Activated CD4-positive, alpha-beta T cell treated with anti-CD3 and anti-CD28 coated beads, Interleukin-2, amount 10 ng/mL, durations not matched to agents 7 days and 5 days (primary cell): ENCODE measurements around the gene NAV2. TPM values are rescaled to one million over a fixed set of nuclear protein-coding genes. Genes with fewer than 3 reads are reported as not detected.

Source experiments
- CTCF ChIA-PET: fragments of 350-600 bp; sonication (Branson Sonifier 250); formaldehyde crosslinking; loops from one replicate; lab custom pipeline; 2021; ENCODE audit warnings: antibody characterized with exemption; lab: Charles Lee
- POLR2A ChIA-PET: fragments of 350-600 bp; sonication (Branson Sonifier 250); formaldehyde crosslinking; loops from one replicate; lab custom pipeline; 2021; ENCODE audit warnings: antibody characterized with exemption; lab: Charles Lee
- DNase-seq: peaks from one replicate; pipeline ENCODE4 v3.0.0-alpha.2; 2020
- H3K27ac Mint-ChIP-seq: one replicate; pipeline ENCODE4 v1.8.0; 2021; ENCODE audit warnings: mild to moderate bottlenecking, moderate library complexity, mixed read lengths
- H3K27me3 Mint-ChIP-seq: one replicate; pipeline ENCODE4 v1.8.0; 2021; ENCODE audit warnings: mixed read lengths
- H3K36me3 Mint-ChIP-seq: one replicate; pipeline ENCODE4 v1.8.0; 2021; ENCODE audit warnings: low read depth, mixed read lengths
- H3K4me1 Mint-ChIP-seq: one replicate; pipeline ENCODE4 v1.8.0; 2021; ENCODE audit warnings: mixed read lengths
- H3K4me3 Mint-ChIP-seq: one replicate; pipeline ENCODE4 v1.8.0; 2021; ENCODE audit warnings: mild to moderate bottlenecking, moderate library complexity, mixed read lengths
- H3K9me3 Mint-ChIP-seq: one replicate; pipeline ENCODE4 v1.8.0; 2021; ENCODE audit warnings: mixed read lengths
- total RNA-seq, 2 experiments: library from RNA; stranded (reverse); gene quantifications; one replicate each; pipeline ENCODE4 v1.2.3, GENCODE V29; 2021

The NAV2 gene
- total RNA-seq, 2 experiments from 2014 or later, result 0.29 to 1.1 TPM

GRCh38 chr11:19848219-19848618 is 135.6 kb downstream of the NAV2 start:
- ChIA-PET CTCF (no interaction called here), POLR2A (no interaction called here)
- H3K4me3 Mint-ChIP-seq, result no peak overlapping the region
- H3K4me1 Mint-ChIP-seq, result no peaks in the 10 kb centered on the region
- no peak for DNase-seq
- H3K36me3 Mint-ChIP-seq, result no peaks in the 10 kb centered on the region
- H3K27me3 Mint-ChIP-seq, result peaks cover 5% of the 10 kb centered on the region
- no peak overlapping the region for H3K27ac Mint-ChIP-seq
- no peaks in the 10 kb centered on the region for H3K9me3 Mint-ChIP-seq

- Mint-ChIP-seq H3K27me3 (peaks cover 13% of the 10 kb centered on the region), H3K36me3 (no peaks in the 10 kb centered on the region), H3K4me3 (no peak overlapping the region), H3K27ac (no peak overlapping the region), H3K4me1 (no peaks in the 10 kb centered on the region), H3K9me3 (no peaks in the 10 kb centered on the region)
- no peak for DNase-seq
- ChIA-PET POLR2A (no interaction called here), CTCF (no interaction called here)
Measured at GRCh38 chr11:19849107-19849789, 136.6 kb downstream of the NAV2 start.

- H3K27me3 Mint-ChIP-seq, result peaks cover 14% of the 10 kb centered on the region
- no peaks in the 10 kb centered on the region for H3K36me3 Mint-ChIP-seq
- H3K4me3 Mint-ChIP-seq, result no peak overlapping the region
- no peak for DNase-seq
- H3K9me3 Mint-ChIP-seq, result no peaks in the 10 kb centered on the region
- ChIA-PET CTCF (no interaction called here), POLR2A (no interaction called here)
- H3K27ac Mint-ChIP-seq, result no peak overlapping the region
- no peaks in the 10 kb centered on the region for H3K4me1 Mint-ChIP-seq
Measured at GRCh38 chr11:19849947-19850593, 137.4 kb downstream of the NAV2 start.

GRCh38 chr11:19852288-19852687 is 139.7 kb downstream of the NAV2 start:
- H3K27me3 Mint-ChIP-seq, result peaks cover 13% of the 10 kb centered on the region

GRCh38 chr11:19853016-19853415 is 140.4 kb downstream of the NAV2 start:
- no peak overlapping the region for H3K27ac Mint-ChIP-seq
- H3K36me3 Mint-ChIP-seq, result no peaks in the 10 kb centered on the region
- no peaks in the 10 kb centered on the region for H3K9me3 Mint-ChIP-seq
- no peak overlapping the region for H3K4me3 Mint-ChIP-seq
- ChIA-PET POLR2A (interaction anchor here (0.6 kb wide), 1 partner anchor 759 kb away, joined by 7 read pairs; no protein-coding TSS in a partner anchor), CTCF (interaction anchor here (0.6 to 1.2 kb wide), 2 partner anchors 16 to 293 kb away, joined by 3 to 4 read pairs; no protein-coding TSS in a partner anchor)
- peaks cover 13% of the 10 kb centered on the region for H3K27me3 Mint-ChIP-seq
- DNase-seq, result no peak
- no peaks in the 10 kb centered on the region for H3K4me1 Mint-ChIP-seq

More at GRCh38 chr11:19852288-19852687, 139.7 kb downstream of the NAV2 start:
- Mint-ChIP-seq H3K36me3 (no peaks in the 10 kb centered on the region), H3K4me3 (no peak overlapping the region), H3K27ac (no peak overlapping the region), H3K9me3 (no peaks in the 10 kb centered on the region), H3K4me1 (no peaks in the 10 kb centered on the region)
- DNase-seq, result no peak
- CTCF ChIA-PET, result interaction anchor here (0.6 to 1.2 kb wide), 2 partner anchors 17 to 570 kb away, joined by 3 to 4 read pairs; no protein-coding TSS in a partner anchor
- POLR2A ChIA-PET, result no interaction called here

- H3K9me3 Mint-ChIP-seq, result no peaks in the 10 kb centered on the region
- CTCF ChIA-PET, result no interaction called here
- no peaks in the 10 kb centered on the region for H3K36me3 Mint-ChIP-seq
- DNase-seq, result no peak
- H3K4me1 Mint-ChIP-seq, result no peaks in the 10 kb centered on the region
- H3K4me3 Mint-ChIP-seq, result no peak overlapping the region
- H3K27ac Mint-ChIP-seq, result no peak overlapping the region
- POLR2A ChIA-PET, result no interaction called here
- H3K27me3 Mint-ChIP-seq, result peaks cover 13% of the 10 kb centered on the region
Measured at GRCh38 chr11:19853920-19854319, 141.3 kb downstream of the NAV2 start.

GRCh38 chr11:19861171-19861570 is 148.5 kb downstream of the NAV2 start:
- DNase-seq, result no peak
- Mint-ChIP-seq H3K4me1 (no peaks in the 10 kb centered on the region), H3K27me3 (no peaks in the 10 kb centered on the region), H3K9me3 (no peaks in the 10 kb centered on the region), H3K4me3 (no peak overlapping the region), H3K36me3 (no peaks in the 10 kb centered on the region), H3K27ac (no peak overlapping the region)
- ChIA-PET POLR2A (no interaction called here), CTCF (no interaction called here)

- Mint-ChIP-seq H3K27ac (no peak overlapping the region), H3K9me3 (no peaks in the 10 kb centered on the region), H3K27me3 (no peaks in the 10 kb centered on the region), H3K4me1 (no peaks in the 10 kb centered on the region), H3K4me3 (no peak overlapping the region), H3K36me3 (no peaks in the 10 kb centered on the region)
- POLR2A ChIA-PET, result no interaction called here
- CTCF ChIA-PET, result no interaction called here
- DNase-seq, result no peak
Measured at GRCh38 chr11:19862091-19862490, 149.5 kb downstream of the NAV2 start.

- Mint-ChIP-seq H3K4me1 (no peaks in the 10 kb centered on the region), H3K36me3 (no peaks in the 10 kb centered on the region), H3K27me3 (no peaks in the 10 kb centered on the region), H3K4me3 (no peak overlapping the region), H3K9me3 (no peaks in the 10 kb centered on the region), H3K27ac (no peak overlapping the region)
- DNase-seq, result no peak
- CTCF ChIA-PET, result interaction anchor here (0.6 kb wide), 1 partner anchor 293 kb away, joined by 3 read pairs; no protein-coding TSS in a partner anchor
- POLR2A ChIA-PET, result no interaction called here
Measured at GRCh38 chr11:19864141-19865140, 151.8 kb downstream of the NAV2 start.

GRCh38 chr11:19866037-19866436 is 153.4 kb downstream of the NAV2 start:
- Mint-ChIP-seq H3K4me1 (no peaks in the 10 kb centered on the region), H3K9me3 (no peaks in the 10 kb centered on the region), H3K27me3 (no peaks in the 10 kb centered on the region), H3K27ac (no peak overlapping the region), H3K4me3 (no peak overlapping the region), H3K36me3 (no peaks in the 10 kb centered on the region)
- ChIA-PET CTCF (no interaction called here), POLR2A (no interaction called here)
- no peak for DNase-seq

GRCh38 chr11:19866521-19866920 is 153.9 kb downstream of the NAV2 start:
- H3K4me3 Mint-ChIP-seq, result no peak overlapping the region
- ChIA-PET CTCF (no interaction called here), POLR2A (no interaction called here)
- no peaks in the 10 kb centered on the region for H3K4me1 Mint-ChIP-seq
- no peak overlapping the region for H3K27ac Mint-ChIP-seq
- no peaks in the 10 kb centered on the region for H3K27me3 Mint-ChIP-seq
- no peak for DNase-seq
- H3K9me3 Mint-ChIP-seq, result no peaks in the 10 kb centered on the region
- H3K36me3 Mint-ChIP-seq, result no peaks in the 10 kb centered on the region

GRCh38 chr11:19867064-19867463 is 154.4 kb downstream of the NAV2 start:
- Mint-ChIP-seq H3K27me3 (no peaks in the 10 kb centered on the region), H3K27ac (no peak overlapping the region), H3K36me3 (no peaks in the 10 kb centered on the region), H3K4me1 (no peaks in the 10 kb centered on the region), H3K9me3 (no peaks in the 10 kb centered on the region), H3K4me3 (no peak overlapping the region)
- CTCF ChIA-PET, result no interaction called here
- POLR2A ChIA-PET, result no interaction called here
- no peak for DNase-seq
